DOHH2 (cell line): ENCODE results near the gene CUBN.

ENCODE experiments used
- CTCF ChIP-seq: fragments of 200-600 bp; sonication (generic); IDR thresholded peaks from one replicate; pipeline ENCODE4 v1.5.1; 2014; ENCODE audit warnings: antibody characterized with exemption, mild to moderate bottlenecking, low read depth, low read length; ENCODE audit not compliant: poor library complexity, severe bottlenecking
- EZH2phosphoT487 ChIP-seq: fragments of 200-600 bp; sonication (generic); IDR thresholded peaks from 2 replicates; pipeline ENCODE4 v1.6.1; 2017; ENCODE audit warnings: borderline replicate concordance, mild to moderate bottlenecking, antibody characterized with exemption, low read length, moderate library complexity, mixed read lengths

GRCh38 chr10:17176091-17176490, 46.5 kb upstream of the CUBN start:
- TF ChIP-seq CTCF (no peak), EZH2phosphoT487 (no peak)
